ENCODE results near the gene PLB1.
"Not testable (repeated sequence)": the region's sequence is repeated elsewhere in the genome, so short reads cannot be mapped to it uniquely, and the experiment has no call there.

The PLB1 gene

GRCh38 chr2:28544405-28544921, 48.6 kb downstream of the PLB1 start:
- Histone ChIP-seq H3K4me1 (ENCODE audit: control insufficient read depth, insufficient read depth, low read length) (peaks cover 44% of the 10 kb centered on the region), H3K4me3 (ENCODE audit: low read length) (no peak overlapping the region), H3K9me3 (ENCODE audit: control insufficient read depth, low read length) (no peaks in the 10 kb centered on the region), H3K27me3 (ENCODE audit: control insufficient read depth, insufficient read depth, low read length) (no peaks in the 10 kb centered on the region), H3K9ac (ENCODE audit: low read length) (peak overlapping the region; percentile 68), H3K36me3 (ENCODE audit: control insufficient read depth, insufficient read depth, low read length) (no peaks in the 10 kb centered on the region)

- peaks cover 42% of the 10 kb centered on the region for H3K4me1 ChIP-seq (ENCODE audit: control insufficient read depth, insufficient read depth, low read length)
- no peaks in the 10 kb centered on the region for H3K27me3 ChIP-seq (ENCODE audit: control insufficient read depth, insufficient read depth, low read length)
- H3K4me3 ChIP-seq (ENCODE audit: low read length): peak overlapping the region; percentile 70
- H3K9ac ChIP-seq (ENCODE audit: low read length): peak overlapping the region; percentile 68
- no peaks in the 10 kb centered on the region for H3K9me3 ChIP-seq (ENCODE audit: control insufficient read depth, low read length)
- no peaks in the 10 kb centered on the region for H3K36me3 ChIP-seq (ENCODE audit: control insufficient read depth, insufficient read depth, low read length)
These were observed 49.2 kb downstream of the PLB1 start for GRCh38 chr2:28544922-28545589.

GRCh38 chr2:28545590-28546200, 49.8 kb downstream of the PLB1 start:
- Histone ChIP-seq H3K4me3 (ENCODE audit: low read length) (peak overlapping the region; percentile 70), H3K36me3 (ENCODE audit: control insufficient read depth, insufficient read depth, low read length) (no peaks in the 10 kb centered on the region)

GRCh38 chr2:28546242-28546641, 50.4 kb downstream of the PLB1 start:
- Histone ChIP-seq H3K4me3 (ENCODE audit: low read length) (peak overlapping the region; percentile 70), H3K9me3 (ENCODE audit: control insufficient read depth, low read length) (no peaks in the 10 kb centered on the region), H3K4me1 (ENCODE audit: control insufficient read depth, insufficient read depth, low read length) (peaks cover 42% of the 10 kb centered on the region), H3K36me3 (ENCODE audit: control insufficient read depth, insufficient read depth, low read length) (no peaks in the 10 kb centered on the region), H3K27me3 (ENCODE audit: control insufficient read depth, insufficient read depth, low read length) (no peaks in the 10 kb centered on the region), H3K9ac (ENCODE audit: low read length) (peak overlapping the region; percentile 68)

More at GRCh38 chr2:28545590-28546200, 49.8 kb downstream of the PLB1 start:
- no peaks in the 10 kb centered on the region for H3K27me3 ChIP-seq (ENCODE audit: control insufficient read depth, insufficient read depth, low read length)
- H3K9ac ChIP-seq (ENCODE audit: low read length): peak overlapping the region; percentile 68
- H3K4me1 ChIP-seq (ENCODE audit: control insufficient read depth, insufficient read depth, low read length): peaks cover 42% of the 10 kb centered on the region
- no peaks in the 10 kb centered on the region for H3K9me3 ChIP-seq (ENCODE audit: control insufficient read depth, low read length)

- Histone ChIP-seq H3K4me1 (ENCODE audit: control insufficient read depth, insufficient read depth, low read length) (peaks cover 42% of the 10 kb centered on the region), H3K4me3 (ENCODE audit: low read length) (no peak overlapping the region), H3K9me3 (ENCODE audit: control insufficient read depth, low read length) (no peaks in the 10 kb centered on the region), H3K36me3 (ENCODE audit: control insufficient read depth, insufficient read depth, low read length) (no peaks in the 10 kb centered on the region), H3K27me3 (ENCODE audit: control insufficient read depth, insufficient read depth, low read length) (no peaks in the 10 kb centered on the region), H3K9ac (ENCODE audit: low read length) (no peak overlapping the region)
These were observed 51.5 kb downstream of the PLB1 start for GRCh38 chr2:28547223-28547860.

GRCh38 chr2:28547906-28548600, 52.2 kb downstream of the PLB1 start:
- H3K4me1 ChIP-seq (ENCODE audit: control insufficient read depth, insufficient read depth, low read length): peaks cover 42% of the 10 kb centered on the region
- no peaks in the 10 kb centered on the region for H3K27me3 ChIP-seq (ENCODE audit: control insufficient read depth, insufficient read depth, low read length)
- H3K9me3 ChIP-seq (ENCODE audit: control insufficient read depth, low read length): no peaks in the 10 kb centered on the region
- H3K9ac ChIP-seq (ENCODE audit: low read length): no peak overlapping the region
- no peak overlapping the region for H3K4me3 ChIP-seq (ENCODE audit: low read length)
- no peaks in the 10 kb centered on the region for H3K36me3 ChIP-seq (ENCODE audit: control insufficient read depth, insufficient read depth, low read length)

GRCh38 chr2:28550345-28550744, 54.5 kb downstream of the PLB1 start:
- not testable (repeated sequence) for H3K9ac ChIP-seq (ENCODE audit: low read length); H3K27me3 ChIP-seq (ENCODE audit: control insufficient read depth, insufficient read depth, low read length); H3K36me3 ChIP-seq (ENCODE audit: control insufficient read depth, insufficient read depth, low read length); H3K4me3 ChIP-seq (ENCODE audit: low read length); H3K9me3 ChIP-seq (ENCODE audit: control insufficient read depth, low read length)
- H3K4me1 ChIP-seq (ENCODE audit: control insufficient read depth, insufficient read depth, low read length): peaks cover 22% of the 10 kb centered on the region

- Histone ChIP-seq H3K4me1 (ENCODE audit: control insufficient read depth, insufficient read depth, low read length) (peaks cover 3% of the 10 kb centered on the region), H3K27me3 (ENCODE audit: control insufficient read depth, insufficient read depth, low read length) (no peaks in the 10 kb centered on the region), H3K4me3 (ENCODE audit: low read length) (no peak overlapping the region), H3K9me3 (ENCODE audit: control insufficient read depth, low read length) (no peaks in the 10 kb centered on the region), H3K36me3 (ENCODE audit: control insufficient read depth, insufficient read depth, low read length) (no peaks in the 10 kb centered on the region), H3K9ac (ENCODE audit: low read length) (no peak overlapping the region)
These were observed 56.4 kb downstream of the PLB1 start for GRCh38 chr2:28552045-28552823.

- Histone ChIP-seq H3K4me3 (ENCODE audit: low read length) (no peak overlapping the region), H3K36me3 (ENCODE audit: control insufficient read depth, insufficient read depth, low read length) (no peaks in the 10 kb centered on the region), H3K9ac (ENCODE audit: low read length) (no peak overlapping the region), H3K4me1 (ENCODE audit: control insufficient read depth, insufficient read depth, low read length) (no peaks in the 10 kb centered on the region), H3K27me3 (ENCODE audit: control insufficient read depth, insufficient read depth, low read length) (no peaks in the 10 kb centered on the region), H3K9me3 (ENCODE audit: control insufficient read depth, low read length) (no peaks in the 10 kb centered on the region)
These were observed 60.4 kb downstream of the PLB1 start for GRCh38 chr2:28556303-28556702.

- Histone ChIP-seq H3K27me3 (ENCODE audit: control insufficient read depth, insufficient read depth, low read length) (no peaks in the 10 kb centered on the region), H3K9me3 (ENCODE audit: control insufficient read depth, low read length) (no peaks in the 10 kb centered on the region), H3K4me1 (ENCODE audit: control insufficient read depth, insufficient read depth, low read length) (no peaks in the 10 kb centered on the region), H3K4me3 (ENCODE audit: low read length) (no peak overlapping the region), H3K9ac (ENCODE audit: low read length) (no peak overlapping the region), H3K36me3 (ENCODE audit: control insufficient read depth, insufficient read depth, low read length) (no peaks in the 10 kb centered on the region)
These were observed 61.7 kb downstream of the PLB1 start for GRCh38 chr2:28557389-28558131.

Measured in mucosa of stomach (tissue), 1 donor.